ENCODE results near the gene GSTO2. TPM values are rescaled to one million over a fixed set of nuclear protein-coding genes. Genes with fewer than 3 reads are reported as not detected.

Gene GSTO2
- total RNA-seq, 1 donor = 3.4 TPM

DNA sequence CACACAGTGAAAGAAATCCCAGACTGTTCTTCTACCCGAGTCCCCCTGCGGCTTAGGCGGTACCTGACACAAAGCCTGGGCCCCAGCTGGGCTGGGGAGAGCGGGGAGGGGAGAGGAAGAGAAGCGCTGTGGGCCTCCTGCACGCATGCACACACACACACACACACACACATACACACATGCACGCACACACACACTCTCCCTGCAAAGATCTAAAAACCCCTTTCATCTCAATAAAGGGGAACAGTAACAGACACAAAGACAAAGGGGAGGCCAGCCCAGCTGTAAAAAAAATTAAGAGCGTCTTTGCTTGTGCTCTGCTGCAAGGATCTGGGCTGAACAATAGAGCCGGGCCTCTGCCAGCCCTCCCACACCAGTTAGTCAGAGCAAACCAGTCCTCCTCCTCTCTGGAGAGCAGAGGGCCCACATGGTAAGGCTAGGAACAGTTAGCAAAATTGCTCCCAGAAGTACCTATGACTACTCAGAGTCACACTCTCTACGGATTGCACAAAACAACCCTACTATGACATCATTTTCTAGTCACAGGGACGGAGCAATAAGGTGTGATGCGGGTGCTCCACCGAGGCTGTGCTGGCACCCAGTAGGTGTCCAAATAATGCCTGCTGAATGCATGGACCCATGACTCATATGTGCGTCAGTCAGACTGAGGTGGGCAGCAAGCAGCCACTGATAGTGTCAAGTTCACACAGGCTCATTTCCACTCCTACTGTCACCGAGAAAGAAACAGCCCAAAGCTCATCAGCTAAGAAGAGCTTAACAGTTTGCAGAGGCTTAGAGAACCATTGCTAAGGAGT lies 60.1 kb downstream of the GSTO2 start:
- TF ChIP-seq, protein P1, sequence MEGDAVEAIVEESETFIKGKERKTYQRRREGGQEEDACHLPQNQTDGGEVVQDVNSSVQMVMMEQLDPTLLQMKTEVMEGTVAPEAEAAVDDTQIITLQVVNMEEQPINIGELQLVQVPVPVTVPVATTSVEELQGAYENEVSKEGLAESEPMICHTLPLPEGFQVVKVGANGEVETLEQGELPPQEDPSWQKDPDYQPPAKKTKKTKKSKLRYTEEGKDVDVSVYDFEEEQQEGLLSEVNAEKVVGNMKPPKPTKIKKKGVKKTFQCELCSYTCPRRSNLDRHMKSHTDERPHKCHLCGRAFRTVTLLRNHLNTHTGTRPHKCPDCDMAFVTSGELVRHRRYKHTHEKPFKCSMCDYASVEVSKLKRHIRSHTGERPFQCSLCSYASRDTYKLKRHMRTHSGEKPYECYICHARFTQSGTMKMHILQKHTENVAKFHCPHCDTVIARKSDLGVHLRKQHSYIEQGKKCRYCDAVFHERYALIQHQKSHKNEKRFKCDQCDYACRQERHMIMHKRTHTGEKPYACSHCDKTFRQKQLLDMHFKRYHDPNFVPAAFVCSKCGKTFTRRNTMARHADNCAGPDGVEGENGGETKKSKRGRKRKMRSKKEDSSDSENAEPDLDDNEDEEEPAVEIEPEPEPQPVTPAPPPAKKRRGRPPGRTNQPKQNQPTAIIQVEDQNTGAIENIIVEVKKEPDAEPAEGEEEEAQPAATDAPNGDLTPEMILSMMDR (IDR thresholded peaks at IDR 0.05; ENCODE audit: insufficient read depth, low read length) = no peak
- peak; percentile 96 for DNase-seq (ENCODE audit: low read depth)
- H3K4me3 ChIP-seq (ENCODE audit: low read depth, low read length) = peak overlapping the region; percentile 61

DNA sequence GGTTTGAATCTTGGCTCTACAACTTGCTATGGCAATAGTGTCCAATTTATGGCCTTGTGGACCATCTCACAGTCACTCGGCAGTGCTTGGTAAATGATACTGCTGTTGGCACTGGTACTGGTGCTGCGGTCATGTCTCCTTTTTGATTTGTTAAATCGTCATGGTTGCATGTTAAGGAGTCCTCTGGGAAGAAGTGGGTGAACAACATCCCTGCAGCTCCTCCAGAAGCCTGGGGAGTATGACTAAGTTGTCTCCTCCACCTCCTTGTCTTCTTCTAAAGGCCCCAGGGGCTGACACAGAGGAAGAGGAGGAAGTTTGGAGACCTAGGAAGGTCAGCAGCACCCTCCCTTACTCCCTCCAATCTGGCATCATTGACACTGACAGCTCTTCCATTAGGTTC lies 60.8 kb downstream of the GSTO2 start:
- peak overlapping the region; percentile 44 for H3K4me3 ChIP-seq (ENCODE audit: low read depth, low read length)
- TF ChIP-seq, protein P1 (IDR thresholded peaks at IDR 0.05; ENCODE audit: insufficient read depth, low read length) = no peak
- peak; percentile 92 for DNase-seq (ENCODE audit: low read depth)

DNA sequence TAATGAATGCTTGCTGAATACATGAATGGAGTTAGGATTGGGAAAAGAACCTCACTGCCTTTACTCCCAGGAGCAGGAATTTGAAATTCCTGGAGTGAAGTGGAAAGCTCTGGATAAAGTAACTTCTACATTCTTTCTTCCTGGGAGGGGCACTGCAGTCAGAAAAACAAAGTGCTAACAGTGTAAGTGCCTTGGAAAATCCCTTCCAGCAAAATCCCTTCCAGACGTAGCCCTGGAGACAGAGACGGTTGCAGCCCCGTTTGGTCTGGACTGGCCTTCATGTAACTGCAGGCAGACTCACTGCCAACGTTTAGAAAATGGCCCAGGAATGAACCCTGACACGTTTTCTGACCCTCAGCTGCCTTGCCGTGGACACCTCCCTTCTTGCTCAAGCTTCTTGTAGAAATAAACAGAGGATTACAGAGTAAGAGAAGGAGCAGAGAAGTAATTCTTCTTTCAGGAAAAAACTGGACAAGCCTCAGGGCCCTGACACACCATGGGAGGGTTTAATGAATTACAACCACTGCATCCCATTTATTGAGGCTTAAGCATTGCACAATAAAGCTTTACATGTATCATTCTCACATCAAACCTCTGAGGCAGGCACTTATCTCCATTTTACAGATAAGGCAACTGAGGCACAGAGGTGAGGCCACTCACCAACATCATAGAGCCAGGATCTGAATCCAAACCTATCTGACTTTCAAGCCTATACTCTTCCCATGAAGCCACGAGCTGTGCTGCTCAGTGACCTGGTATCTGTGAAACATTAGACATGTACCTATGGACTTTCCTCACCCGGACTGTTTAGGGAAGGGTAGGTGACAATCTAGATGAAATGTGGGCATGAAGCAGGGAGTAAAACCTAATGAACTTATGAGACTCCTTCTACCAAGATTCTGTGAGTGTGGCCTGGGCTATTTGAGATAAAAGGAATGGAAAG lies 61.5 kb downstream of the GSTO2 start:
- peak; percentile 99 for DNase-seq (ENCODE audit: low read depth)
- TF ChIP-seq, protein P1 (IDR thresholded peaks at IDR 0.05; ENCODE audit: insufficient read depth, low read length) = no peak
- no peak overlapping the region for H3K4me3 ChIP-seq (ENCODE audit: low read depth, low read length)

DNA sequence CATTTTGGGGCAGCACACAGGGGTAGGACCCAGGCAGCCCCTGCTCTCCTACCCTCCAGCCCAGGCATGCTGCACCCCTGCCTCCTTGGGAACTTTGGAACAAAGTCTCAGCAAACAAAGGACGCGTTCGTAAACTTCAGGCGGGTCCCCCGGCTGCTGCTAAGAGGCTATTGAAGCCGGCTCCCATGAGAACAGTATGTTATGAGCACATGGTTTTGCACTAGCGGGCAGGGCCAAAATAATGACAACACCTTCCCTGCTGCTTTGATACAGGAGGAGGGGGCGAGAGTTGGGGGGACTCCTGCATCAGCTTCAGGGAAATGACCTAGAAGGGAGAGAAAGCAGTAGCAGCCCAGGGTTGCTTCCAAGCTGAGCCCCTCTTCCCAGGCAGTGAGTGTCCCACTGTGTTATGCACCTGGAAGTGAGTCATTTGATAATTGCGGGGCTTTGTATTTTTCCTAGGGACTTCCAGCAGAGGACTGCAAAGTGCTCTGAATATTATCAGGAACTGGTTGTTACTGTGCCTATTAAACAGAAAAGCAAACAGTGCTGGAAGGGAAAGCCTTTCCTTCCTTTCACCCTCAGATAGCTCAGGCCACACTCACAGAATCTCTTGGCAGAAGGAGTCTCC lies 62.3 kb downstream of the GSTO2 start:
- DNase-seq (ENCODE audit: low read depth) = peak; percentile 72
- H3K4me3 ChIP-seq (ENCODE audit: low read depth, low read length) = peak overlapping the region; percentile 25
- TF ChIP-seq, protein P1 (IDR thresholded peaks at IDR 0.05; ENCODE audit: insufficient read depth, low read length) = no peak

DNA sequence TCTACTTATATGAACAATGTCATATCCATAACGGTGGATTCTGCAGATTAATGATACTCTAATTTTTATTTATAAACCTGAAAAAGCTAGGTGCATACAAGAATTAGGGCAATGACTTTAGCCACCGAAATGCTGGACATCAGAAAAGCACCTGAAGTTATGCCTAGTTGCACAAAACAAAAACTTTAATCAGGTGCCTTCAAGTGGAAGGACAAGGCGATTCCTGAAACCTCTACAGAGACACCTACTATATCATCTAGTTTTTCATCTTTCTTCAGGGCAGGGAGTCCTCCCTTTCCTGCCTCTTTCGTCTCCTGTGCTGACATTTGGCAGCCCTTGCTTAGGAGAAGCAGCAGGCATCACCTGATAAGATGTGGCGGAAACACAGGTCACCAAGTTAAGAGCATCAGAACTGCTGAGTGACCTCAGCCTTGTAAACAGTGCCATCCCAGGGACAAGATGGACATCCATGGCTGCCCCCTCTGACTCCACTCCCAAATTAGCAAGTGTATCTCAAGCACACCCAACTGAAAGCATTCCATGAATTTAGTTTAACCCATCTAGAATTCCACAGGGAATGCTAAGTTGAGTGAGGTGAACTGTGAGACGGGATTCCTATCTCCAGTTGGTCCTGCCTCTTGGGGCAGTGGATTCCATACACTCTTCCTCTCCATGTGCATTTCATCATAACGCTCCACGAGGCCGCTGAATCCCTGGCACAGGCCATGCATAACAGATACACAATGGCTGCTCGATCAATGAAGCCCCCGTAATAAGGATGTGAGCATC lies 63.5 kb downstream of the GSTO2 start:
- DNase-seq (ENCODE audit: low read depth) = no peak
- no peak overlapping the region for H3K4me3 ChIP-seq (ENCODE audit: low read depth, low read length)
- TF ChIP-seq, protein P1 (IDR thresholded peaks at IDR 0.05; ENCODE audit: insufficient read depth, low read length) = no peak
